ENCODE data around the gene BTBD19.

The BTBD19 gene

GRCh38 chr1:44855742-44856141 lies 47.4 kb downstream of the BTBD19 start:
- DNase-seq (ENCODE audit: low read depth in 2 of 2) = no peak

- no peak for DNase-seq (ENCODE audit: low read depth in 2 of 2)
These were observed 49.1 kb downstream of the BTBD19 start for GRCh38 chr1:44857446-44857845.

GRCh38 chr1:44860331-44860730 lies 52.0 kb downstream of the BTBD19 start:
- DNase-seq (ENCODE audit: low read depth in 2 of 2) = no peak

- DNase-seq (ENCODE audit: low read depth in 2 of 2) = no peak
These were observed 52.6 kb downstream of the BTBD19 start for GRCh38 chr1:44860891-44861425.

GRCh38 chr1:44862829-44863401 lies 54.6 kb downstream of the BTBD19 start:
- DNase-seq (ENCODE audit: low read depth in 2 of 2) = no peak
